ENCODE measurements around the gene FDX1.
"Not testable (repeated sequence)": the region's sequence is repeated elsewhere in the genome, so short reads cannot be mapped to it uniquely, and the experiment has no call there.

Gene FDX1, protein sequence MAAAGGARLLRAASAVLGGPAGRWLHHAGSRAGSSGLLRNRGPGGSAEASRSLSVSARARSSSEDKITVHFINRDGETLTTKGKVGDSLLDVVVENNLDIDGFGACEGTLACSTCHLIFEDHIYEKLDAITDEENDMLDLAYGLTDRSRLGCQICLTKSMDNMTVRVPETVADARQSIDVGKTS

DNA sequence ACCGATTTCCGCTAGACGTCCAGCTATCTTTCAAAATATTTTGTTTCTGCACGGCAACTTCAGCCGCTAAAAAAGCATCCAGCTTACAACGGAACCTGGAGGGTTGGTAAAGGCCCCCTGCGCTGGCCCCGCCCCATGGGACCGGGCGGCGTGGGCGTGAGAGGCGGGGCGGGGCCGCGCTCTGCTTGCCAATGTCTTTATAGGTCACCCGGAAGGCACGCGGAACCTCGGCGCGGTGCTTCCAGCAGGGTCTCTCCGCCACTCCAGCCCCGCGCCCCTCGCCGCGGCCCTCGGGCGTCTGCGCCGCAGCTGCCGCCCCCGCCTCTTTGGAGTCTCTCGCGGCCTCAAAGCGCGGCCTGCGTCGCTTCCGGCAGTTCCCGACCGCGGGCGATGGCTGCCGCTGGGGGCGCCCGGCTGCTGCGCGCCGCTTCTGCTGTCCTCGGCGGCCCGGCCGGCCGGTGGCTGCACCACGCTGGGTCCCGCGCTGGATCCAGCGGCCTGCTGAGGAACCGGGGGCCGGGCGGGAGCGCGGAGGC, at the start of gene FDX1:
TSS of gene FDX1 (plus strand) at position 218 of the 536 bp plus-strand sequence. CDS start at position 391, 173 bp downstream.
- DNase-seq, result peak; percentile 78

DNA sequence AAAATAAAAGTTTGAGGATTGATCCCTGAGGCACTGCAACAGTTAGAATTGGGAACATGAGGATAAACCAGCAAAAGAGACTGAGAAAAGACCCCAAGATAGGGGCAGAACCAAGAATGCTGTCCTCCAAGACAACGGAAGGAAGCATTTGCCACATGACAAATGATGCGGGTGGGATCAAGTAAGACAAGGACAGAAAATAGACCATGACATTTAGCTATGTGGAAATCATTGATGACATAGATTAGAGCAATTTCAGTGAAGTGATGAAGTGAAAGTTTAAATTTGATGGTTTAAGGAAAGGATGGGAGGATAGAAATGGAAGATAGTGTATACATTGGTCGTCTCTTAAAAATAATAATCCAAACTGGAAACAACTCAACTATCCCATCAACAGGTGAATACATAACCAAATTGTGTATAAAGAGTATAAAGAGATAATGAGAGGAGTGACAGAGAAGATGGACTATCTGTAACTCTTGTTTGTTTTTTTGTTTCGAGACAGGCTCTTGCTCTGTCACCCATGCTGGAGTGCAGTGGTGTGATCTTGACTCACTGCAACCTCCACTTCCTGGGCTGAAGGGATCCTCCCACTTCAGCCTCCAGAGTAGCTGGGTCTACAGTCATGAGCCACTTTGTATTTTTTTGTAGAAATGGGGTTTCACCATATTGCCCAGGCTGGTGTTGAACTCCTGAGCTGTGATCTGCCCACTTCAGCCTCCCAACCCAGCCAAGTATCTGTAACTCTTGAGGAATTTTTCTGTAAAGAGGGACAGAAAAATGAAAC, 48.7 kb upstream of the FDX1 start:
- DNase-seq, result no peak

DNA sequence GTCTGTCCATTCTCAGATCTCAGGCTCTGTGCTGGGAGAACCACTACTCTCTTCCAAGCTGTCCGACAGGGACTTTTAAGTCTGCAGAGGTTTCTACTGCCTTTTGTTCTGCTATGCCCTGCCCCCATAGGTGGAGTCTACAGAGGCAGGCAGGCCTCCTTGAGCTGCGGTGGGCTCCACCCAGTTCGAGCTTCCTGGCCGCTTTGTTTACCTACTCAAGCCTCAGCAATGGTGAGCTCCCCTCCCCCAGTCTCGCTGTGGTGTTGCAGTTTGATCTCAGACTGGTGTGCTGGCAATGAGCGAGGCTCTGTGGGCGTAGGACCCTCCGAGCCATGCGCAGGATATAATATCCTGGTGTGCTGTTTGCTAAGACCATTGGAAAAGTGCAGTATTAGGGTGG, 41.5 kb upstream of the FDX1 start:
- DNase-seq, result not testable (repeated sequence)

DNA sequence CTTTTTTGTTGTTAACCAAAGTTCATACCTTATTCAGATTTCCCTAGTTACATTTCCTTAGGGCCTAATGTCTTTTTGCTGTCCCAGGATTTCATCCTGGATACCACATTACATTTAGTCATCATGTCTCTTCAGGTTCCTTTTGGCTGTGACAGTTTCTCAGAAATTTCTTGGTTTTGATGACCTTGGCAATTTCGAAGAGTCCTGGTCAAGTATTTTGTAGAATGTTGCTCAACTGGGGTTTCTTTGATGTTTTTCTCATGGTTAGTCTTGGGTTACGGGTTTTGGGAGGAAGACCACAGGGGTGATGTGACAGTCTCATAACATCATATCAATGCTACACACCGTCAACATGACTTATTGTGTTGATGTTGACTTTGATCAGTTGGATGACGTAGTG, 39.8 kb upstream of the FDX1 start:
- no peak for DNase-seq

DNA sequence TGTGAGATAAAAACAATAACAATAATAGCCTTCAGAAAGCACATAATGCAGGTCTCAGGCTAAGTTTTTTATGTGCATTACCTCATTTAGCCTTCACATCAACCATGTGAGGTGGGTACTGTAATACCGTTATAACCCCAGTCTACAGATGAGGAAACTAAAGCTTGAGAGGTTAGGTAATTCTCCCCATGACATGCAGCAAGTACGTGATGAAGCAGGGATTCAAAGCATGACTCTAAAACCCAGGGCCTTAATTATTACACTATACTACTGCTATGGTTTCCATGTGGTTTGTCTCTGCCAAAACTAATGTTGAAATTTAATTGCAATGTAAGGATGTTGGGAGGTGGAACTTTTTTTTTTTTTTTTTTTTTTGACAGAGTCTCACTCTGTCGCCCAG, 37.7 kb upstream of the FDX1 start:
- no peak for DNase-seq

DNA sequence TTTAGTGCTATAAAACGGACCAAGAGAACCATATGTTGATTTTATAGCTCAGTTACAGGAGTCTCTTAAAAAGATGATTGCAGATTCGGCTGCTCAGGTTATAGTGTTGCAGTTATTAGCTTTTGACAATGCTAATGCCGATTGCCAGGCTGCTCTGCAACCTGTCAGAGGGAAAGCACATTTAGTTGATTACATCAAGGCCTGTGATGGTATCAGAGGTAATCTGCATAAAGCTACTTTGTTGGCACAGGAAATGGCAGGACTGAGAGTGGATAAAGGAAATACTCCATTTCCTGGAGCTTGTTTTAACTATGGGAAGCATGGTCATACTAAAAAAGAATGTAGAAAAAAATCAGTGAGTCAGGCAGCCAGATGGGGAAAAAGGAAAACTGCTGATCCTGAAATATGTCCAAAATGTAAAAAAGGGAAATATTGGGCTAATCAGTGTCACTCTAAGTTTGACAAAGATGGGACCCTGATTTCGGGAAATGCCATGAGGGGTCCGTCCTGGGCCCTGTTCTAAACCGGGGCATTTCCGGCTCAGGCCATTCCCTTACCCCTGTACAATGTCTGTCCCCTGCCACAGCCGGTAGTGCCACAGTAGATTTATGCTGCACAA, 32.0 kb upstream of the FDX1 start:
- not testable (repeated sequence) for DNase-seq

DNA sequence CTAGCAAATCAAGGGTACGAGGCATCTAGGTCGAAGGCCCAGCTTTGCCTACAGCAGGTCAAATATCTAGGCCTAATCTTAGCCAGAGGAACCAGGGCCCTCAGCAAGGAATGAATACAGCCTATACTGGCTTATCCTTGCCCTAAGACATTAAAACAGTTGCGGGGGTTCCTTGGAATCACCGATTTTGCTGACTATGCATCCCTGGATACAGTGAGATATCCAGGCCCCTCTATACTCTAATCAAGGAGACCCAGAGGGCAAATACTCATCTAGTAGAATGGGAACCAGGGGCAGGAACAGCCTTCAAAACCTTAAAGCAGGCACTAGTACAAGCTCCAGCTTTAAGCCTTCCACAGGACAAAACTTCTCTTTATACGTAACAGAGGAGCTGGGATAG, 26.2 kb upstream of the FDX1 start:
- DNase-seq, result not testable (repeated sequence)

DNA sequence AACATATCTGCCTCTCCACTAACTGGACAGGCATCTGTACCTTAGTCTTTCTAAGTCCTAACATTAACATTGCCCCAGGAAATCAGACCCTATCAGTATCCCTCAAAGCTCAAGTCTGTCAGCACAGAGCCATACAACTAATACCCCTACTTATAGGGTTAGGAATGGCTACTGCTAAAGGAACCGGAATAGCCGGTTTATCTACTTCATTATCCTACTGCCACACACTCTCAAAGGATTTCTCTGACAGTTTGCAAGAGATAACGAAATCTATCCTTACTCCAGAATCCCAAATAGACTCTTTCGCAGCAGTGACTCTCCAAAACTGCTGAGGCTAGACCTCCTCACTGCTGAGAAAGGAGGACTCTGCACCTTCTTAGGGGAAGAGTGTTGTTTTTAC, 24.1 kb upstream of the FDX1 start:
- DNase-seq, result not testable (repeated sequence)

DNA sequence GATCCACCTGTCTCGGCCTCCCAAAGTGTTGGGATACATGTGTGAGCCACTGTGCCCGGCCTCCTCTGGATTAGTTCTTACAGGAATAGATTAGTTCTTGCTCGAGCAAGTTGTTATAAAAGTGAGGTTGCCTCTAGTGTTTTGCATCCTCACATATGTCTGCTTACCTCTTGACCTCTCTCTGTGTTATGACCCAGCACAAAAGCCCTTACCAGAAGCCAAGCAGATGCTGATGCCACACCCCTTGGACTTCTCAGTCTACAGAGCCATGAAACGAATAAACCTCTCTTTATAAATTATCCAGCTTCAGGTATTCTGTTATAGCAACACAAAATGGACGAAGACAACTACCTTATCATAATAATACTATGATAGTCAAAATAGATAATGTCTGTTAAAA, 22.4 kb upstream of the FDX1 start:
- no peak for DNase-seq

DNA sequence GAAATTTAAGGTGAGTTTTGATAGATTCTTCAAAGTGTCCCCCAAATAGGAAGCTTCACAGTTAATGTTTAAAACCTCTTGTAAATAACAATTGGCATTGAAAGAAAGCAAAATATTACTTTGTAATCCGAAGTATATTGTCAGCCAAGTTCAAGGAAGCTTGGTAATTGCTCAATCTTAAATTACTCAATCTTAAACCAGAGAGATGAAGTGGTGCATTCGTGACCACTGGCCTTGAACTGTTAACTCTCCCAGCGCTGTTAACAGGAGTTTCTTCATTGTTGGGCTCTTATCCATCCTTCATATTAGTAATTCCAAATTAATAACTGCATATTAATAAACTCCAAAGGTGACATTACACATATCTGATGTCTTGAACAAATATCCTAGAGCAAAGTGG, 20.6 kb upstream of the FDX1 start:
- DNase-seq, result no peak

DNA sequence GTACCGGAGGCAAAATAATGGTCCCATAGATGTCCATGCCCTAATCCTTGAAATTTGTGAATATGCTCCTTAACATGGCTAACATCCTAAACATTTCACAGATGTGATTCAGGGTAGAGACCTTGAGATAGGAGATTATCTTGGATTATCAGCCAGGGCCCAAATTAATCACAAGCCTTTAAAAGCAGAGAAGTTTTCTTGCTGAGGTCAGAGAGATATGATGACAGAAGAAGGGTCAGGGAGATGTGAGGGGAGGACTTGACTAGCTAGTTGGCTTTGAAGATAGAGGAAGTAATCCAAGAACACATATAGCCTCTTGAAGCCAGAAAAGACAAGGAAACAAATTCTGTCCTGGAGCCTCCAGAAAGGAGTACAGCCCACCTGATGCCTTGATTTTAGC, 19.1 kb upstream of the FDX1 start:
- DNase-seq, result no peak

DNA sequence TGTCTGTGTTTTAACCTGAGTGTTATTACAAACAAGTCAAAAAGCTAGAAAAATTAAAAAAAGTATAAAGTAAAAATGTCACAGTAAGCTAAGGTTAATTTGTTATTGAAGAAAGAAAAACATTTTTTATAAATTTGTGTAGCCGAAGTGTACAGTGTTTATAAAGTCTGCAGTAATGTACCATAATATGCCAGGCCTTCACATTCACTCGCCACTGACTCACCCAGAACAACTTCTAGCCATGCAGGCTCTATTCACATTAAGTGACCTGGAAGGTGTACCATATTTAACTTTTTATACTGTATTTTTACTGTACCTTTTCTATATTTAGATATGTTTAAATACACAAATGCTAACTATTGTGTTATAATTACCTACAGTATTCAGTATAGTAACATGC, 14.7 kb upstream of the FDX1 start:
- no peak for DNase-seq

DNA sequence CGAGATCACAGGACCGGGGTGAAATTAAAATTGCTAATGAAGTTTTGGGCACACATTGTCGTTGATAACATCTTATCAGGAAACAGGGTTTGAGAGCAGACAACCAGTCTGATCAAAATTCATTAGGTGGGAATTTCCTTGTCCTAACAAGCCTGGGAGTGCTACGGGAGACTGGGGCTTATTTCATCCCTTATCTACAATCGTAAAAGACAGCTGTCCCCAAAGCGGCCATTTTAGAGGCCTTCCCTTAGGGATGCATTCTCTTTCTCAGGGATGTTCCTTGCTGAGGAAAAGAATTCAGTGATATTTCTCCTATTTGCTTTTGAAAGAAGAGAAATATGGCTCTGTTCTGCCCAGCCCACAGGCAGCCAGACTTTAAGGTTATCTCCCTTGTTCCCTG, 8.1 kb upstream of the FDX1 start:
- DNase-seq, result not testable (repeated sequence)

DNA sequence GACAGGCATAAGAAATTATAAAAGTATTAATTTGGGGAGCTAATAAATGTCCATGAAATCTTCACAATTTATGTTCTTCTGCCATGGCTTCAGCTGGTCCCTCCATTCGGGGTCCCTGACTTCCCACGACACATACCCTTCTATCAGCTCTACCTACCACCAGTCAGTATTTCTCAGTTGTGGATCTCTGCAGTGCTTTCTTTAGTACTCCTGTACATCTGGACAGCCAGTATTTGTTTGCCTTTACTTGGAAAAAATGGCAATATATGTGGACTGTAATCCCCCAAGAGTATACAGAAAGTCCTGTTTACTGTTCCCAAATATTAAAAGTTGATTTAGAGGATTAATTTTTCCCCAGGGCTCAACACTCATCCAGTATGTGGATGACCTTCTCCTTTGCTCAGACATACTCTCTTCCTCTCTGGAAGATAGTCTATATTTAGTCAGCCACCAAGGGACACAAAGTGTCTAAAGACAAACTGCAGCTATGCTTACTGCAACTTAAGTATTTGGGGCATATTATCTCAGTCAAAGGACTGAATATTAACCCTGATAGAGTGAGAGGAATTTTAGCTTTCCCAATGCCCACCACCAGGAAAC, 7.3 kb upstream of the FDX1 start:
- no peak for DNase-seq

DNA sequence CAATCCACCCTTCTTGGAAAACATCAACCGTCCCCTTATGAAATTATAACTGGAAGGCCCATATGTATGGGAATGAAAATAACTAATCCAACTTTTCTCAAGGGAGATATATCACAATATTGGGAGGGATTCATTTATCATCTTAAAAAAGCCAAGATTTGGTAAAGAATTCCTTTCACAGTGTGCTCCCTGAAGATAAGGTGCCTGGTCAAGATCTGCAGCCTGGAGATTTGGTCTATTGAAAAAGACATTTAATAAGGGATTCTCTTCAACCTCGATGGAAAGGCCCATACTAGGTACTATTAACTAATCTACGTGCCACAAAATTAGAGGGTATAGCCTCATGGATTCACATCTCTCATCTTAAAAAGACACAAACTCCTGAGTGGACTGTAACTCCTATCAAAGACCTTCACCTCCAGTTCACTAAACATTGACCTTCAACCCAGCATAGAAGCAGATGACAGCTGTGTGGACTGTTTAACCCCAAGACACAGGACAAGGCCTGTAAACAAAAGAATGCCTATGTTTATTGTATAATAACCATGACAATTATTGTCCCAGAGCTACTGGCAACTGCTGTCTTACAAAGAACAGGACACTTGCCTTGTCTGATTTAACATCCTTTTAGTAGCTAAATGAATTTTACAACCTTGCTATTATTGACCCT, 4.8 kb upstream of the FDX1 start:
- DNase-seq, result no peak

DNA sequence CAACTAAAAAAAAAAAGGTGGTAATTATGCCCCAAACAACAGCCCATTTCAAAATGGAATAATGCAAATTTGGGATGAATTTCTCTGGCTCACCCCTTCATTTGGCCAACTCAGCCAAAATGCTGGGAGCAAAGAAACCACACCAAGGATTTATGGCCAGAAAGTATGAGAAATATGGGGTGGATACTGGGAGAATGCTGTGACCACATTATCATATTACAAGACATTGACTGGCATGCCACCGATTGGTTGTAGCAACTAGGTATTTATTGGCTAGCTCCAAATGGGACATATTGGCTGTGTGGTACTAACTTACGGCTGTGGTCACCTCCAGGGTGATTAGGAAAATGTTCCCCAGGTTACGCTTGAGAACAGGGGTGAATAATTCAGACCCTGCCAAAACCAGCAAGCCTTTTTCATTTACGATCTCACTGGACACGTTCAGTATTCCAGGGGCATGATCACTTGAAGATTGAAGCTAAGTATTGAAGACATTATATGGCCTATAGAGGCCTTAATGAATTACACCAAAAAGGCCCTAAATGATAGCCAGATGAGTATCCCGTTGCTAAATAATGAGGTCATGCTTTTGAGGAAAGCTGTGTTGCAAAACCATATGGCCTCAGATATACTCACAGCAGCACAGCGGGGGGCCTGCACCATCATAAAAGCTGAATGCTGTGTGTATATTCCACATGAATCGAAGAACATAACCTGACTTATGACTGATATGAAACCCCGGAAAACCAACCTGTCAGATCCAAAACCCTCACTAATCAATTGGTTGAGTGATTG, 3.8 kb upstream of the FDX1 start:
- DNase-seq, result peak; percentile 19

DNA sequence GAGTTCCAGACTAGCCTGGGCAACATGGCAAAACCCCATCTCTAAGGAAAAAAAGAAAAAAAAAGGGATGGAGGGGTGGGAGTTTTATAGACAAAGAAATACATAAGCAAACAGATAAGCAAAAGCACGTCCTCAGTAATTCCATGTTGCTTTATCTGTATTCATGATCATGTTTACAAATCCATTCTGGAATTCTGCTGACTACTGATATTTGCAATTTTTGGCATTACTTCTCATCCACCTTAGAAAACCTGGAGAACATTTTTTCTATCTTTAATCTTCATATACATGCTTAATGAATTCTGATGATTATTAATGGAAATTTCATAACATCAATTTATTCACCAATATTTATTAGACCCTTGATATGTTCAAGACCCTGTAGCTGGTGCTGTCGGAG, 1.7 kb upstream of the FDX1 start:
- DNase-seq, result no peak

DNA sequence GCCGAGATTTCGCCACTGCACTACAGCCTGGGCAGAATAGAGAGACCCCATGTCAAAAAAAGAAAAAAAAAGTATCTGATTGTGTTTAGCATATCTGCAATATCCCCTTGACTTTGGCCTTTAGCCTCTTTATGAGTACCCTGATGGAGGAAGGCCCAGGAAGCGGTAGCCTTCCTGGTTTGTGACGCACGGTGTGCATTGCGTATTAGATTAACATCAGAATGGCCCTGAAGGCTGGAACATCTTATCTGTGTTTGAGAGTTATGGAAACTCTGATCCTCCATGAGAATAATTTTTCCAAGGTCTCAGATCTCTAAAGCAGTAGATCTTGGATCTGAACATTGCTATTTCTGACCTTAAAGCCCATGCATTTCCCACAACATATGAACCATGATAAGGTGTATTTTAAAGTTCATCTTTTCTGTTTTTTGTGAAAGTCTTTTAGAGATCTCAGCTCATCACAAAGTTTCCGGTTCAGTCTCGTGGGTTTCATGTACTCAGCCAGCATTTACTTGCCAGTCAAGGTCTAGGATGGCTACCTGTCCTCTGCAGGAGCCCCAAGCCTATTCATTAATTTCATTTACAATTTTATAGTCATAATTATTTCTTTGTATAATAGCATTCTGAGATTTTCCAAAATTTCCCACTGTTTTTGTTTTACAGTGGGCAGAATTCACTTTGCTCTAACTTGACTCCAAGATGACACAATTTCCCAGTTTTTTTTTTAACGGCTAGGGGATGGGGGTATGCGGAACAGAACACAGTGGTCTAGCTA, 605 bp upstream of the FDX1 start:
- no peak for DNase-seq

DNA sequence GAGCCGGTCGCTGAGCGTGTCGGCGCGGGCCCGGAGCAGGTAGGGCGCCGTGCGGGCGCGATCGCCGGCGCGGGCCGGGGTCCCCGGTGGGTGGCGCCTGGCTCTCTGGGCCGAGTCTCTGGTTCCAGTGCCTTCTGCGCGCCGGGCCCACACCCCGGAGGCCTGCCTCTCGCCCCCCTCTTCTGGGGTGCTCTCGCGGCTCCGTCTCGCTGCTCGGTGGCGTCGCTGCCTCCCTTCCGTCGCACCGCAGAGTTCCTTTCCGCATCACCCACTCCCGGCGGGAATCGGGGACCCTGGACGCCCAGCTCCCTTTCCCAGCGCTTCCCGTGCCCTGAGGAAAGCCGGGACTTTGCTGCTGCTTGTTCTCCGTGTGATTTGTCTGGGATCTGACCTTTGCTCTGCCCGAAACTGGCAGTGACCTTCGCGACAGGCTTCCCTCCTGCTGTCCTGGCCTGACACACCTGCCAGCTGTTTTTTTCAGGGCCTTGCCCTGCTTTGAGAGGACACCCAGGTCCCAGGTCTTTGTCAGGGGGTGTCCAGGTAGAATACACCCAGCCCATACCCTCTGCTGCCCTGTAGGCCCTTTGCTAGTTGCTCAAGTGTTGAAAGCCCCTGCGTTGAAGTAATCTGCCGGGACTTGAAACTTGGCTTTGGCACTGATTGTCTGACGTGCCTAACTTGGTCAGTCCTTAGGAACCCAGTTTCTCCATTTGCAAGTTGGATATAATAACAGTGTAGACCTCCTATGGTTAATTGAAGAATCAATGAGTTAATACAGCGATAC, 711 bp downstream of the FDX1 start:
- DNase-seq, result peak; percentile 8

DNA sequence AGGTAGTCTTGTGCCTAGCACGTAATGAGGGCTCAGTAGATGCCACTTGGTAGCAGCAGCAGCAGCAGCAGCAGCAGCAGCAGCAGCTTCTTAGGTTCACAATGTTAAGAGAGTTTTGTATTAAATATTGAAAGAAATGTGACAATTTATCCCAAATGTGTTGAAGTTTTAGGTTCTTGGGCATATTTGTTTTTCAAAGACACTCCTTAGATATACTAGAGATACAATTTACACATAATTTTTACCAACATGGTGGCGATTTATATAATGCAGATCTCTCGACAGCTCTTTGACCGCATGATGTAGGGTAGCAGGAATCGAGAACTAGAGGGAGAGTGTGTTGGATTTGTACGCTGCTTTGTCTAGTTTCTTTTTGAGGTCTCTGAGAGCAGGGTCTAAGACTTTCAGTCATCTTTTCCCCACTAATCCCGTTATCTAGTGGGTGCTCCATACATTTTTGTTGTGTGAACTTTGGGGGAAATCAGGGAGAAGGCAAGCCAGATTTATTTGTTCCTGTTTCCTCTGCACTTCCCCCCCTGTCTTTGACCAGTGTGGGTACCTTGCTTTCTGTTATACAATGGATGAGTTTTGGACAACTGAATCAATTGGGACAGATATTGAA, 1.4 kb downstream of the FDX1 start:
- DNase-seq, result no peak
